ENCODE results near the gene ADAMTSL4. TPM values are rescaled to one million over a fixed set of nuclear protein-coding genes. Genes with fewer than 3 reads are reported as not detected.
A peak's percentile ranks its signal among the peaks of the same experiment; 100 is the strongest.

Gene ADAMTSL4
- total and polyA plus RNA-seq, 9 of the 15 experiments (the other 6 are each of a cell fraction or from before 2014, with no cell fraction given) = 12.7 to 212 (median 35.6) TPM

- TF ChIP-seq CBX1 (IDR thresholded peaks at IDR 0.05; ENCODE audit: low read depth) = no peak
- no peak for TF ChIP-seq ZNF184 (CRISPR knock-in tag; IDR thresholded peaks at IDR 0.05)
- TF ChIP-seq THRB (CRISPR knock-in tag; conservative IDR thresholded peaks at IDR 0.05) = no peak
- TF ChIP-seq KDM5B (IDR thresholded peaks at IDR 0.05; ENCODE audit: insufficient replicate concordance, low read depth, low read length) = peak; percentile 29
- no peak for TF ChIP-seq PHF21A (IDR thresholded peaks at IDR 0.05; ENCODE audit: borderline replicate concordance, low read depth)
- no peak for TF ChIP-seq CCAR2 (IDR thresholded peaks at IDR 0.05; ENCODE audit: low read depth, low read length)
- no peak for TF ChIP-seq BDP1 (IDR thresholded peaks at IDR 0.05; ENCODE audit: insufficient read depth, insufficient read length)
- no peak for TF ChIP-seq MCM5 (IDR thresholded peaks at IDR 0.05; ENCODE audit: low read depth)
- TF ChIP-seq XRCC3 (IDR thresholded peaks at IDR 0.05) = no peak
- no peak for TF ChIP-seq SAFB2 (IDR thresholded peaks at IDR 0.05; ENCODE audit: borderline replicate concordance, low read depth, low read length, severe bottlenecking)
- peak; percentile 47; the same call in 1 of the 2 replicates for TF ChIP-seq TEAD4 (IDR thresholded peaks at IDR 0.05; ENCODE audit: low read length)
- no peak for TF ChIP-seq TEAD4 (CRISPR knock-in tag; IDR thresholded peaks at IDR 0.05; ENCODE audit: borderline replicate concordance)
- TF ChIP-seq NFRKB (IDR thresholded peaks at IDR 0.05; ENCODE audit: low read depth) = no peak
- TF ChIP-seq PKNOX1 (IDR thresholded peaks at IDR 0.05) = peak; percentile 54
- no peak for TF ChIP-seq YBX1 (IDR thresholded peaks at IDR 0.05)
- no peak for TF ChIP-seq BCL6 (CRISPR knock-in tag; IDR thresholded peaks at IDR 0.05)
- TF ChIP-seq PHB (CRISPR knock-in tag; IDR thresholded peaks at IDR 0.05) = no peak
- 0 out of 4 replicates have a peak, but pooled peaks of 1 of the 2 experiments have one; percentile 42 for TF ChIP-seq NONO (IDR thresholded peaks at IDR 0.05; ENCODE audit: low read depth in 2 of 2, low read length in 1 of 2)
- TF ChIP-seq, protein P1, sequence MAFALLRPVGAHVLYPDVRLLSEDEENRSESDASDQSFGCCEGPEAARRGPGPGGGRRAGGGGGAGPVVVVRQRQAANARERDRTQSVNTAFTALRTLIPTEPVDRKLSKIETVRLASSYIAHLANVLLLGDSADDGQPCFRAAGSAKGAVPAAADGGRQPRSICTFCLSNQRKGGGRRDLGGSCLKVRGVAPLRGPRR (CRISPR knock-in tag; IDR thresholded peaks at IDR 0.05) = no peak
- peak; percentile 87 for TF ChIP-seq JUND (IDR thresholded peaks at IDR 0.05; ENCODE audit: borderline replicate concordance, low read depth, low read length)
- TF ChIP-seq JUND (tag; IDR thresholded peaks at IDR 0.05; ENCODE audit: borderline replicate concordance, low read depth, low read length) = peak; percentile 83; the same call in 1 of the 3 replicates
- TF ChIP-seq SIN3A (IDR thresholded peaks at IDR 0.05; ENCODE audit: borderline replicate concordance in 2 of 2, control insufficient read depth in 1 of 2, low read depth in 2 of 2, low read length in 2 of 2) = no peak
- TF ChIP-seq SMC3 (conservative IDR thresholded peaks at IDR 0.05; ENCODE audit: insufficient read depth, low read depth, low read length) = no peak
- no peak for TF ChIP-seq NR3C1 (CRISPR knock-in tag; IDR thresholded peaks at IDR 0.05)
- TF ChIP-seq CBX5 (IDR thresholded peaks at IDR 0.05; ENCODE audit: borderline replicate concordance, low read depth) = no peak
- no peak for TF ChIP-seq MXI1 (IDR thresholded peaks at IDR 0.05; ENCODE audit: low read depth, low read length)
- no peak for TF ChIP-seq ZC3H4 (CRISPR knock-in tag; IDR thresholded peaks at IDR 0.05; ENCODE audit: borderline replicate concordance)
Measured at GRCh38 chr1:150552128-150552910, 3.1 kb downstream of the ADAMTSL4 start (continued).

Measured in K562 (cell line).